Measurements from ENCODE around the gene ODF4.

The ODF4 gene

DNA sequence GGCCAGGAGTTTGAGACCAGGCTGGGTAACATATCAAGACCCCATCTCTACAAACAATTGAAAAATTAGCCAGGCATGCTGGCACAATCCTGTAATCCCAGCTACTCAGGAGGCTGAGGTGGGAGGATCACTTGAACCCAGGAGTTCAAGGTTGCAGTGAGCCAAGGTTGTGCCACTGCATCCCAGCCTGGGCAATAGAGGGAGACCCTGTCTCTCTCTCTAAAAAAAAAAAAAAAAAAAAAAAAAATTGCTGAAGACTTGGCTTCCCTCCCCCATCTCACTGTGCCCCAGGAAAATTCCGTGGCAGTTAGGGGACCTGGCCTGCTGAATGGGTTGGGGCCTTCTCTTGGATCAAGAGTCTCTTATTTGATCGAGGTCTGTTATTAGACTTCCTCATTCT is at the start of gene ODF4:
Gene ODF4, plus strand, starts transcription at position 301 of the 400 bp plus-strand sequence. CDS start 212 bp downstream, outside the sequence.
- DNase-seq (ENCODE audit: low read depth), result no peak

DNA sequence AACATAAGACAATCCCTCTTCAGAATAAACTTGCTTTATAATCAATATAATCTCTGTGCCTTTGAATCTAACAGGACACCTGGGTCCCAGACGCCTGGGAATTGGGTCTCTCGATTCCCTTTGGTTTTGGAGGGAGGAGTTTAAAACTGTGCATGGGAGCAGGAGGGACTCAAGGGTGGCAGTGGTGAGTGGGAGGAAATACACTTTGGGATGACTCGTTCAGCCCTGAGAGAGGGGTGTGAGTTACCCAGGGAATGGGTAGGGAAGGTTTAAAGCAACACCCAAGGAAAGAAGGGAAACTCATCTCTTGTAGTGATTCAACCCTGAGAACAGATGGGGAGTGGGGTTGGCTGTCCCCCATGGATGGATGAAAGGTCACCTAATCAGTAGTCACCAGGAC is 49.6 kb upstream of the ODF4 start:
- no peak for DNase-seq (ENCODE audit: low read depth)

DNA sequence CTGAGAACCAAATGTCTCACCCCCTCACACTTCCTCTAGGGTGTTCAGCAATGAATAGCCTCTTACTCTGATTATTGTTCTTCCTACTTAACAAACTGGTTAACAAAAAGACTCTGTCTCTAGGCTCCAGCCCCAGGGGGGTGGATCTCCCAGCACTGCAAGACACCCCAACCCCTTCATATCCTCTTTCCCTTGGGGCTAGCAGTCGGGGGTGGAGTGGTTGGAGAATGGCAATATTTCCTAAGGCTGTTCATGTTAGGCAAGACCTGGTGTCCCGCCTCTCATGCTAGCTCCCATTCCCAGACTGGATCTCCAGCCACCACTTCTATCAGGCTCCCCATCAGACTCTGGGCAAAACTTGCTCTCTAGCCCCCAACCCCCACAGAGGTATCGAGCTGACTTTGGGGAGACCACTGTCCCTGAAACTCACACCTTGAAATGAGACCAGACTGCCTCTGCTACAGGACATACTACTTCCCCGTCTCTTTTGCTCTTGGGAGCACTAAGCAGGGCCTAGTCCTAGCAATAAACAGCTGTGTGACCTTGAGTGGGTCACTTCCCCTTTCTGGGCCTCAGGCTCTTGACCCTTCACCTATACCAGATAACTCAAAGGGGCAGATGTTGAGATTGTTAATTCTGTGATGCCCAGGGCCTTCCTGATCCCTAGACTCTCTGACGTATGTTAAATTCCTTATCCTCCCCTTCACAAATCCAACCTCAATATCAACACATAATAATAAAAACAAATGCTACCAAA is 46.8 kb upstream of the ODF4 start:
- DNase-seq (ENCODE audit: low read depth), result no peak

DNA sequence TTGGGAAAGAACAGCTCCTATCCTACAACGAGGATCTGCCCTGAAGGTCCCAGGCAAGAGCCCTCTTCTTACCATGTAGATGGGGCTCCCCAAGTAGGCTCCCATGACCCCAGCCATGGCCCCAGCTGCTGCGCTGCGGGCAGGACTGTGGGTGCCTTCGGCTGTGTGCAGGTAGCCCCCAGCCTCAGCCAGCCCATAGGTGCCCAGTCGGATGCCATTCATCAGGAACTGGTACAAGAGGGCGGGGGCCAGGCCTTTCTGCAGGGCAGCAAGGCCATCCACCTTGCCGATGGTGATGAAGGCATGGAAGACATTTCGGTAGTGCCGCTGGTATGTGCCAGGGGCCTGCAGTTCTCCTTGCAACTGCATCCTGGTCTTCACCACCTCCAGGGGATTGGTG is 45.3 kb upstream of the ODF4 start:
- DNase-seq (ENCODE audit: low read depth), result no peak

GRCh38 chr17:8294814-8295316 is 44.8 kb upstream of the ODF4 start:
- DNase-seq (ENCODE audit: low read depth), result no peak

GRCh38 chr17:8300226-8300625 is 39.4 kb upstream of the ODF4 start:
- no peak for DNase-seq (ENCODE audit: low read depth)

GRCh38 chr17:8300627-8301242 is 38.9 kb upstream of the ODF4 start:
- no peak for DNase-seq (ENCODE audit: low read depth)

GRCh38 chr17:8310601-8311123 is 29.0 kb upstream of the ODF4 start:
- DNase-seq (ENCODE audit: low read depth), result no peak

DNA sequence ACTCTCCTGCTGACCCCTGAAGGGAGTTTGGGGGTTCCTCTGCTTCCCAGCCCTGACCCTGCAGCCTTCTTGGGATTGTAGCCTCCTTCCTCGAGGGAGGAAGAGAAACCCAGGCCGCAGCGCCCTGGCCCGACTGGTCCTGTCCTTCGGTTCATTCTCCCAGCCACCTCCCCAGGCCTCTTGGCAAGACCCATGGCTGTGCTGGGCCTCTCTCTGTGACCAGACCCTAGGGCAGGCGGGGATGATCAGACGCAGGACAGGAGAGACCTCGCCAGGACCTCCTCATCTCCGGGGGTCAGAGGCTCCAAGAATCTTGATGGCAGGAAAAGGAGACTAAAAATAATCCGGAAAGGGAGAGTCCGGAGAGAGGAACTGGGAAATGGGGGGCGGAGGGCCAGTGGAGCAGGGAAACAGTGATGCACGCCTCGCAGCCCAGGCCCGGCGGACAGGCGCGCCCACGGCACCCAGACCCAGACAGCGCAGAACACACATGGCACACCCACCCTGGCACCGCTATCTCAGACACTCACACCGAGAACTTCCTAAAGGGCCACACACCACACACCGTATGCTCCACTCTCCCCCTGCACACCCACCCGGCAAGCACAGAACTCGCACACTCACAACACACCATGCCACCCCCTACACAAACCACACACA is 28.4 kb upstream of the ODF4 start:
- no peak for DNase-seq (ENCODE audit: low read depth)

GRCh38 chr17:8312251-8312650 is 27.4 kb upstream of the ODF4 start:
- no peak for DNase-seq (ENCODE audit: low read depth)

- DNase-seq (ENCODE audit: low read depth), result no peak
These were observed 26.7 kb upstream of the ODF4 start for GRCh38 chr17:8312726-8313600.

- no peak for DNase-seq (ENCODE audit: low read depth)
These were observed 24.6 kb upstream of the ODF4 start for GRCh38 chr17:8314797-8315763.

GRCh38 chr17:8315764-8316217 is 23.8 kb upstream of the ODF4 start:
- DNase-seq (ENCODE audit: low read depth), result no peak

- no peak for DNase-seq (ENCODE audit: low read depth)
These were observed 21.4 kb upstream of the ODF4 start for GRCh38 chr17:8318010-8318935.

GRCh38 chr17:8320262-8320661 is 19.4 kb upstream of the ODF4 start:
- DNase-seq (ENCODE audit: low read depth), result no peak

- DNase-seq (ENCODE audit: low read depth), result no peak
These were observed 18.6 kb upstream of the ODF4 start for GRCh38 chr17:8320990-8321389.

DNA sequence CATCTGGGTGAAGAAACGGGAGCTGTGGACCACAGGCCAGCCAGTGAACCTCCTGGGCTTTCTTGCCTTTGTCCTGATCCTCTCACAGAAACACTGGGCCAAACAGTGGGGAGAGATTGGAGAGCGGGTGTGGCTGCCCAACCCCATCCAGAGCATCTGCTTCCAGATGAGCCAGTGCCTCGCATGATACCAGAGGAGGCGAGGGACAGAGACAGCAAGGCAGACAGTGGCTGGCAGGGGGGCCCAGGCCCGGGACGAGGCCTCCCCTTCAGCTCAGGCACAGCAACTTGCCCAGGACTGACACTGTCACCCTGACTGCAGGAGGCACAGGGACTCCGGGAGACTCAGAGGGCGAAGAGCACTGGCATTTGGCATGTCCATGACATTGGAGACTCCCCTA is 17.6 kb upstream of the ODF4 start:
- DNase-seq (ENCODE audit: low read depth), result no peak

DNA sequence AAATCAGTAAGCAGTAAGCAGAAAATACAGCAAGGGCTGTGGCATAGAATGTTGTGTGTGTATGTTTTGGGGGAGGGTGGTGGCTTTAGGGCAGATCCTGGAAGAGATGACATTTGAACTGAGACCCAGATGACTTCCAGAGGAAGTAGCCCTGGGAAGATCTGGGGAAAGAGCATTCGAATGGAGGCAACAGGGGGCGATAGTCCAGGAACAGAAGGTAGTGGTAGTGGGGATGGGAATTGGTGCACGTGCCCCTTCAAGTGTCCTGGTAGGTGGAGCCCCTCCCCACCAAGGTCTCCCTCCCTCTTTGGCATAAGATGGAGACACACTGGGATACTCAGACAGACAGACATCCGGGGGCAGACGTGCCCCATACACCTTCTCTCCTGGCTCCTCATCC is 15.5 kb upstream of the ODF4 start:
- DNase-seq (ENCODE audit: low read depth), result no peak

- no peak for DNase-seq (ENCODE audit: low read depth)
These were observed 14.7 kb upstream of the ODF4 start for GRCh38 chr17:8324923-8325322.
